ENCODE measurements around the gene NAPSA.
"Not testable (repeated sequence)": the region's sequence is repeated elsewhere in the genome, so short reads cannot be mapped to it uniquely, and the experiment has no call there.

The NAPSA gene

GRCh38 chr19:50358483-50359327 lies 6.7 kb downstream of the NAPSA start:
- no peak for DNase-seq

DNA sequence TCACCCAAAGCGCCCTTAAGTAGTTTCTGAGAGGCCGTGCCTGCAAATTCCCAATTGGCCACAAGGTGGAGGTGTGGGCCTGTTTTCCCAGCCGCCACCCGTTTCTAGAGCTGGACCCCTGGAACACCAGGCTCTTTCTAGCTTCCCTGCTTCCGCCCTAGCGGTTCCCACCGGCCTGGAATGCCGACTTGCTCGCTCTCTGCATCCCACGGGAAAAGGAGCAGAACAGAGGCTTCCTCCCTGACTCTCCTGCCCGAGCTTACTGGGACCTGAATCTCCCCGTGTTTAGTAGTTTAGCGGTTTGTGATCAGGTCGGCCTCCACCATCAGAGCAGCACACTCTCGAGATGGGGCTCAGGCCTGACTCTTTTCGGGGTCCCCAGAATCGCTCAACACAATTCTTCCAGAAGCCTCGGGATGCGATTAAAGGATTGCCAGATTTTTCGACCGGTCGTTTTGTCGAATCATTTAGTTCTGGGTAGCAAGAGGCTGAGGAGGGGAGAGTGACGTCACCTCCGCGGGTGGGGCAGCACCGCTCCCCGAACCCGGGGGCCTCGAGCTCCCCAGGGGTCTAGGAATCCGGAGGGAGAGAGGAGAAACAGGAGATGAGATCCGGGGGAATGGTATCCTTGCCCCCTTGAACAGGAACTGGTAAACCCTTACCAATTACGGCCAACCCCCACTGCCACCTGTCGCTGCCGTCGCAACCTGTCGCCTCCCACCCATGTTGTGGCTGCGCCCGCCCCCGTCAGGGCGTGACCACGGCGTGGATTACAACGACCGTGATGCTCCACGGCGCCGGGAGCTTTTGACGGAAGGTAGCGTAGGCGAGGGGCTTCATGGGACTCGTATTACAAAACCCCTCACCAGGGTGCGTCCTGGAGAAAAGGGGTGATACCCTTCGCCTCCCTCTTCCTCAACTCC lies 8.0 kb downstream of the NAPSA start:
- DNase-seq, result peak; percentile 58

GRCh38 chr19:50356691-50357177 lies 8.7 kb downstream of the NAPSA start:
- DNase-seq, result no peak

DNA sequence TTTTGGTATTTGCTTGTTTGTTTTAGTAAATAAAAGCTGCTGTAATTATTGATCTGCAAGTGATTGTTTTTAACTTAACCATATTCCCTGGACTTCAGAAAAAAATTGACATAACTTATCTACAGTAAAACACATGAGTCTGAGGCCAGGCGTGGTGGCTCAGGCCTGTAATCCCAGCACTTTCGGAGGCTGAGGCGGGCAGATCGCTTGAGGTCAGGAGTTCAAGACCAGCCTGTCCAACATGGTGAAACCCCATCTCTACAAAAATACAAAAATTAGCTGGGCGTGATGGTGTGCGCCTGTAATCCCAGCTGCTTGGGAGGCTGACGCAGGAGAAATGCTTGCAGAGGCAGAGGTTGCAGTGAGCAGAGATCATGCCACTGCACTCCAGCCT lies 12.0 kb downstream of the NAPSA start:
- DNase-seq, result not testable (repeated sequence)

GRCh38 chr19:50352242-50352641 lies 13.2 kb downstream of the NAPSA start:
- DNase-seq, result no peak

DNA sequence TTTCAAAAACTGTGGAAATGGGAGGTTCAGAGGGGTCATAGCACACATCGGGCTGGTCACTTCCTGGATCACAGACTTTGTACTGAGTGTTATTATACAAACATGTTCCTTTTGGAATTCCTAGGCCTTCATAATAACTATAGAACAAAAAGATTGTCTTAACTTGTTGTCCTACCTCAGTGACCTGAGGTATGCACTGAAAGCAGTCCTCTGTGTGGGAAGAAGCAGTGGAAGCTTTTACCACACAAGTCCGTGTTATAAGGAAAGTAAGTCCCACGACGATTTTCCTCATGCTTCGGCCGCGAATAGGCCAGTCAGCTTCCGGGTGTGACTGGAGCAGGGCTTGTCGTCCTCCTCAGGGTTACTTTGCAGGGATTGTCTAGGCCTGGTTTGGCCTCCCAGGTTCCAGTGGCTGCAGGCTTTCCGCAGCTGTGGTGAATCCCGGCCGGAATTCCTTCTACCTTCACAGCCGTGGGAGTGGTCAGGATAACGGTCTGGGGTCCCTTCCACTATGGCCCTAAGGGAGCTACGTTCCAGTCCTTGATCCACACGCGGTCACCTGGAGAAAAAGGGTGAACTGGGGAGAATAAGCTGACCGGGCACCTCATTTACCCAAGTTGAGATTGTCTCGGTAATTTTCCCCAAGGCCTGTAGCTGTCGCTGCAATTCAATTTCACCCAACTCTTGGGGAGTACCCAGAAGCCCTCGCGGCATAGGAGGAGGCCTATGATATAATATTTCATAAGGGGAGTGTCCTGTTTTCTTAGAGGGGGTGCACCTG lies 16.0 kb downstream of the NAPSA start:
- DNase-seq, result no peak

DNA sequence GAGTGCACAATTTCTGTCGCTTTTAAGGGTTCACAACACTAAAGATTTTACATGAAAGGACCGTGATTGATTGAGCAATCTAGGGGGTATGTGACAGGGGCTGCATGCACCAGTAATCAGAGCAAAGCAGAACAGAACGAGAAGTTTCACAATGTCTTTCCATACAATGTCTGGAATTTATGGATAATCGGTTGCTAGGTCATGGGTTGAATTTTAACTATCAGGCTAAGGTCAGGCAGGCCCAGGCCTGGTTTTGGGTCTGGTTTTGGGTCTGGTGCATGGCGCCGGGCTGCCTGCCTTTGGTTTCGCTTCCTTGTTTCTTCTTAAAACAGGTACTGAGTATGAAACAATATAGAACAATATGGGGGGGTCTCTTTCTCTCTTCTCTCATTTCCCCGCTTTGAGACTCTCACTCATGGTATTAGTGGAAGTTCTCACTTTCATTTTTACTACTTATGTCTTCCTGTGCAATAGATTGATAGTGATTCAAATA lies 18.3 kb downstream of the NAPSA start:
- not testable (repeated sequence) for DNase-seq

DNA sequence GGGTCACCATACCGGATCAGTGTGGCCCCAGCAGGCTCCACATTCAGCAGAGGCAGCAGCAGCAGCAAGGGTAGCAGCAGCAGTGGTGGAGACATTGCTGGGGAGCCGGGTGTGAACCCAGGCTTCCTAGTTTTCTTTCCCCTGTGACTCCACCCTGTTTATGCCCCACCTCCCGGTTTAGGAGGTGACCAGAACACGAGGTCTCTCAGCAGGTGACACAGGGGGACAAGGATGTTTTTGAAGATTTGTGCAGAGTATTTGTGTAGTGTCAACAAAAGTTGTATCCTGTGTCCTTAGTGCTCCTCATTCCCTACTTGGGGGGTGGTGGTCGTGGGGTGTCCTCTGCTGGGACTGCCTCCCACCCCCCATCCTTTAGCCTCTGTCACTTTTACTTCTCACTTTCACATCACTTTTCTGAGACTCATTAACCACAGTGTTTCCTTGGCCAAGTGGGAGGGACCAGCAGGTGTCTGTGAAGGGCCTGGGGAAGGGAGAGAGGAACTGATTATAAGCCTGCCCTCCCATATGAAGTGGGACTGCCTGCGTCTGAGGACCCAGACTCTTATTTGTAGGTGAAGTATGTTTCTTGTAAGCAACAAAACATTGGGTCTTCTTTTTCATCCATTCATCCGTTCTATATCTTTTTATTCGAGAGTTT lies 20.6 kb downstream of the NAPSA start:
- no peak for DNase-seq

DNA sequence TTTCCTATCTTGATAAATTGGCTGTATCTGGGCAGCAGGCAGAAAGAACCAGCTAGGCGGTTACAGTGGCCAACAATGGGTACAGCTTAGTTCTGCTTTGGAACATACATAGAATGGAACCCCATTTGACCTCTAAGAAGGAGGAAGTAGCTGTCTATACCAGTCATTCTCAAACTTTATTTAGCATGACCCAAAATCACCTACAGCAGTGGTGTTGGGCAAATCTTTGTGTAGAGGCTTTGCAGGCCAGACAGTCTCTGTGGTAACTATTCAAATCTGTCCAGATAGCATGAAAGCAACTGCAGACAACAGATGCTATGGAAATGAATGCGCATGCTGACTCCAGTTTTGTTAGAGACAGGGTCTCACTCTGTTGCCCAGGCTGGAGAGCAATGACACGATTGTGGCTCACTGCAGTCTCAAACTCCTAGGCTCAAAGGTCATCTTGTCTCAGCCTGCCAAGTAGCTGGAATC lies 24.3 kb downstream of the NAPSA start:
- DNase-seq, result no peak

DNA sequence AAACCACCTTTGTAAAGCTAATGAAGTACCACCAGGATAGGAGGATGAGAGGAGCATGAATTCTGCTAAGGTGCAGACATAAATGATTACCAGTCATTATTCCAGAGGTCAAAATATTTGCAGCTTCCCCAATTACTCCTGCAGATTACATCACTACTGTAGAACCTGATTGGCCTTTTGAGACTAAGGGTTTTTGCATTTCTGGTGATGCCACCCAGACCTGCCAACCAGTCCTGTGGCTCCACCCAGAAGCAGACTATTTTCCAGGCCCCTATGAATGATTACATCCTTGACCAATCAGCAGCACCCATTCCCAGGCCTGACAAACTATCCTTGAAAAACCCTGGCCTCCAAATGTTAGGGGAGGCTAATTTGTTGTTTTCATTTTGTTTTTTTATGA lies 25.1 kb downstream of the NAPSA start:
- no peak for DNase-seq

DNA sequence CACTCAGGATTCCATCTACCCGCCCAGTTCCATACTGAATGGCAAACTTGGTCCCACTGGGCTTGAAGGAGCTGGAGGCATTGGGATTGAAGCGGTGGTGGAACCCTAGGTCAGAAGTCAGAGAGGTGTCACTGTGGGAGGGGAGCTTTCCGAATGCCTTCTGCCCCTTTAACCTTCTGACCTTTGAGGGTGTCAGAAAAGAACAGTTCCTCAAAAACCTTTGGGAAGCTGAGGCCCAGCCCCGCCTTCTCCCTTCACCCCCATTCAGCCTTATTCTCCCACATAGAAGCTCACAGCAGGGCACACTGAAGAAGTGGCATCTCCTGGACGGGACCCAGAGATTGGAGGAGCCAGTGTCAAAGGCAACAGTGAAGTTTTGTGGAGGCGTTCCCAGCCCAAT lies 28.4 kb downstream of the NAPSA start:
- not testable (repeated sequence) for DNase-seq

GRCh38 chr19:50334741-50335421 lies 30.6 kb downstream of the NAPSA start:
- DNase-seq, result no peak

- no peak for DNase-seq
Measured at GRCh38 chr19:50333737-50334617, 31.5 kb downstream of the NAPSA start.

DNA sequence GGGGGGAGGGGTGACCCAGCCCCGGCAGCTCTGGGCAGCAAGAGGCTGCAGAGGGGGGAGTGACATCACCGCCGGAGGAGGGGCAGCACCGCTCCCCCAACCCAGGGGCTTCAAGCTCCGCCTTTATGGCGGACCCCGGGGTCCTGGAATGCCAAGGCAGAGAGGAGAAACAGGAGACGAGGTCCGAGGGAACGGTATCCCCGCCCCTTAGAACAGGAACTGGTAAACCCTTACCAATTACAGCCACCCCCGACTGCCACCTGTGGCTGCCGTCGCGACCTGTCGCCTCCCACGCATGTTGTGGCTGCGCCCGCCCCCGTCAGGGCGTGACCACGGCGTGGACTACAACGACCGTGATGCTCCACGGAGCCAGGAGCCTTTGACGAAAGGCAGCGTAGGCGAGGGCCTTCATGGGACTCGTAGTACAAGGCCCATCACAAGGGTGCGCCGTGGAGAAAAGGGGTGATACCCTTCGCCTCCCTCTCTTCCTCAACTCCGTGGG lies 32.2 kb downstream of the NAPSA start:
- no peak for DNase-seq

- no peak for DNase-seq
Measured at GRCh38 chr19:50332244-50333038, 33.0 kb downstream of the NAPSA start.

GRCh38 chr19:50331994-50332243 lies 33.5 kb downstream of the NAPSA start:
- DNase-seq, result no peak

DNA sequence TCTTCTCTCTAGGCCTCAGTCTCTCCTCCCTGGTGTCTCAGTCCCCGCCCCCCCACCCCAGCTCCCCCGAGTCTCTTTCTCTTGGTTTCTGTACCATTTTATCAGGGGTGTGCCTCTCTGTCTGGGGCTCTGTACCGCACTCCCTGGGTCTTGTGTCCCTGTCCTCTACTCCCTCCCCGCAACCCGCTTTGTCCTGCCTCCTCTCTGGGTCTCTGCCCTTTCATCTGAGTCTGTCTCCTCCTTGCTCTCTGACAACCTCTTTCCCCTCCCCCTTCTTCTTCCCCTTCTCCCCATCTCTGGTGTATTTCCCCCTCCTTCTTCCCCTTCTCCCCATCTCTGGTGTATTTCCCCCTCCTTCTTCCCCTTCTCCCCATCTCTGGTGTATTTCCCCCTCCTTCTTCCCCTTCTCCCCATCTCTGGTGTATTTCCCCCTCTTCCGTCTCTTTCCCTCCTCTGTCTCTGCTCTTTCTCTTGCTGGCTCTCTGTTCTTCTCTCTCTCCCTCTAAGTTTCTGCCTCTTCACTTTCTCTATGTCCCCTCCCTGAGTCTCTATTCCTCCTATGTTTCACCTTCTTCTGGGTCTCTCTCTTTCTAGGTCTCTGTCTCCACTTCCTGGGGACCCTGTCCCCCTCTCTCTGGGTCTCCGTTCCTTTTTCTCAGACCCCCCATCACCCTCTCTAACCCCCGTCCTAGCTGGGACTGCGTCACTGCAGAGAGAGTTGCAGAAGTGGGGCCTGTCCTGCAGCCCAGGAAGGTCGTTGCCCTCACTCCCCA lies 34.0 kb downstream of the NAPSA start:
- DNase-seq, result no peak

- DNase-seq, result no peak
Measured at GRCh38 chr19:50330365-50331078, 34.9 kb downstream of the NAPSA start.

Measured in KG1 (cell line).